Activated CD4-positive, CD25-positive, alpha-beta regulatory T cell treated with anti-CD3 and anti-CD28 coated beads, Interleukin-2, amount 50 U/mL, for 72 hours (primary cell): Measurements from ENCODE around the gene CDYL2.

ENCODE experiments used
- DNase-seq: peaks from one replicate; pipeline ENCODE4 v3.0.0; 2021

The CDYL2 gene

DNA sequence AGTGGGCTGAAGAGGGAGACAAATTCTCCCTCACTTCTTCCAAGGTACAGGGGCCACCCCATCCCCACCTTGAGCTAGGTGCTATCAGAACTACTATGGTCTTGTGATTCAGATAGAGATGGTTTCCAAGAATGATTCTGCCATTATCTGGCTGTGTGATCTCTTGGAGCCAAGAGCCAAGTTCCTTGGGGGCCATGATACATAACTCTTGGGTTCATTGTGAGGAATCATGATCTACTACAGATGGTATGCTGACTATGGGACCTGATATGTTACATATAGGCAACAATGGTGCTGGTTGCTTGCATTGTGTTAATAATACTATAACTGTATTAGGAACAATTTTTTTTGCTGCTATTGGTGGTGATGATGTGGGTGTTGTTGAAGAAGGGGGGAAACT lies 217.9 kb downstream of the CDYL2 start:
- DNase-seq, result no peak

DNA sequence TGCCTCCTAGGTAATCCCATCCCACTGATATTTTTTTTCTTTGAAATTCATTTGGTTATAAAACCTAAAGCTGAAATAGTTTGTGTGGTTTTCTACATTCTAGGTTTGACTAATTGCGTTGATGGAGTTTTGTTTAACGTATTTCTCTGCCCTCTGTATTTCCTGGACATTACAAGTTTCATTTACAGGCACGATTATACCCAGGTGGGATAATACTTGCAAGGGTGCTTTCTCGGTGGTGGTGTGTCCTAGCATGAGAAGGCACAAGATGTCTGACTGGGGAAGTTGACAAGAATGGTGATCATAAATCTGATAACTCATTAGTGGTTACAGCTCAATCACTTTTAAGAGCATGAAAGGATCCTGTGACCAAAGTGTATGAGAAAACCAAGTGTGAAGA lies 218.6 kb downstream of the CDYL2 start:
- DNase-seq, result no peak

DNA sequence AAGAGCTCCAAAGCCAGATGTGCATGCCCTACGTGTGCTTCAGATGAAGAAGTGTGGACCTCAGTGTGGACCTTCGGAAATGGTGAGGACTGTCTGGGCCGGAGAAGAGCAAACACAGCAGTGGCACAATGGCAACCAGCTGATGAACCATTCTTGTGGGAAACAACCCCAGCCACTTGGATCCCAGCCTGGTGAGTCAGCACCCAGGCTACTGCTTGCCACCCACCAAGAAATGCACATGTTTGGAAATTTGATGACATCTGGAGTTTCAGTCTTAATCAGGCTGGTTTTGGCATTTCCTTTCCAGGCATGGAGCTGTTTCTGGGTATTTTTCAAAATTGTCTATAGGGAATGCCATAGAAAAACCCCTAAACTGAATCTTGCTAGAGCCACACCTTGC lies 220.9 kb downstream of the CDYL2 start:
- no peak for DNase-seq

DNA sequence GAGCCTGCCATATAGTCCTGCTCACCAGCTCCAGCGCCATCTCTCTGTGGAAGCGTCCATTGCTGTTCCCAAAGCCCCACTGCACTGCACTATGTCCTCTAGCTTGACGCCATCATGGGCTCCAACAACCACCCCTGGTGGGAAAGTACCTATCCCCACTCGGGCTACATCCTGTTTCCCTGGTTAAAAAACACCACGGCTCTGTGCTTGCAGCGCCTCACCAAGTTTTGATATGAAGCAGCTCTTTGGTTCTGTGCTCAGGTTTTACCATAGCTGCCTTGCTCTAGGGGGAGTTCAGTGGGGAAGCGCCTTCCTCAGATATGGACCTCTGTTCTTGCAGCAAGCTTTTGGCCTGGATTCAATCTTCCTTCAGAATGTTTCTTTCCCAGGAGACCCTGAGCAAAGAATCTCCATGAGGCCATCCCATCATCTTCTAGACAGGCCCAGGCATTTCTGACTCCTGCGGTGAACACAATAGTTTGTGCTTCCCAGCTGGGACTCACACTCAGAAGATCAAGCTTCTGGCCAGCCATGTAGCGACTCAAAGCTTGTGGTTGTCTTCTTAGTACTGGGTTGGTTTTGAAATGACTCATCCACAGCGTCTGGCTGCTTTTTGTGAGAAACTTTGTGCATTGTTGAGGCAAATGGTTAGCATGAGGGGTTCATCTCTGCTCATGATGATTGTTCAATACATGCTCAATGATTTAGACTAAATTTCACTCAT lies 224.1 kb downstream of the CDYL2 start:
- DNase-seq, result peak; percentile 59

DNA sequence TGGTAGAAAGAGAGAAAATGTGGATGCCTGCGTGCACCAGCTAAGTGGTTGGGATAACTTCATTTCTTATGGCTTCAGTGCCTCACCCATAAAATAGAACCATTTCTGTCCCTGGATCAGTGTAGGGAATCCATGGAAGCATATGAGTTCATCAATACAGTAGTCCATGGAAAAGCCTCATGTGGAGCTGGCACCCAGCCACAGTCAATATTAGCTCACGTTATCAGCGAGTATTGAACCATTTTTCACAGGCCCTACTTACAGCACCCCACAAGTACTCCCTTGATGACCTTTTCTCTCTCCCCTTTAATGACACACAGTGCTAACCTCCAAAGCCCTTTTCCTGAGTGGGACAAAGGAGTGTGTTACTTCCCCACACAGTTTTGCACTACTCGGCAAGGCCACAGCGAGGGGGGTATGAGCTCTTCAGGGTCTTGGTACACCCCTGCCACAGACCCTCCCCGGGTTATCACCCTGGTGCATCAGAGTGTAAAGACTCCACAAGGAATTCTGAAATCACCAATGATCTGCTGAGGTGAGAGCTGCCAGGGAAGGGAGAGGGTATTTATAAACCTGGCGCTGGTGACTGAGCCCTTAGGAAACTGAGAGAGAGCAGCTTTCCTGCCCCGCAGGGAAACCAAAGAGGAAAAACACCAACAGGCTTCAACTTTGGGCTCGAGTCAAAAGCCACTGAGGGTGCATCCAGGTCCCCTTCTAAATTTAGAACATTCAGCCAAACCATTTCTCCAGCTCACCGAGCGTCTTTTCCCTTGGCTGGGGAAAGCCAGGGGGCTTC lies 226.7 kb downstream of the CDYL2 start:
- no peak for DNase-seq

DNA sequence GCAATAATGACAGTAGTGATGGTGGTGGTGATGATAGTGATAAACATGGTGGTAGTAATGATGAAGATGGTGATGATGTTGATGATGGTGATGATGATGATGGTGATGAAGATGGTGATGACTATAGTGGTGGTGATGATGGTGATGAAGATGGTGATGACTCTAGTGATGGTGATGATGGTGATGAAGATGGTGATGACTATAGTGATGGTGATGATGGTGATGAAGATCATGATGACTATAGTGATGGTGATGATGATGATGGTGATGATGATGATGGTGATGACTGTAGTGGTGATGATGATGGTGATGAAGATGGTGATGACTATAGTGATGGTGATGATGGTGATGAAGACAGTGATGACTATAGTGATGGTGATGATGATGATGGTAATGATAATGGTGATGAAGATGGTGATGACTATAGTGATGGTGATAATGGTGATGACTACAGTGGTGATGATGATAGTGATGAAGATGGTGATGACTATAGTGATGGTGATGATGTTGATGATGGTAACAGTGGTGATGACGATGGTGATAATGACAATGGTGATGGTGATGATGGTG lies 228.0 kb downstream of the CDYL2 start:
- no peak for DNase-seq

DNA sequence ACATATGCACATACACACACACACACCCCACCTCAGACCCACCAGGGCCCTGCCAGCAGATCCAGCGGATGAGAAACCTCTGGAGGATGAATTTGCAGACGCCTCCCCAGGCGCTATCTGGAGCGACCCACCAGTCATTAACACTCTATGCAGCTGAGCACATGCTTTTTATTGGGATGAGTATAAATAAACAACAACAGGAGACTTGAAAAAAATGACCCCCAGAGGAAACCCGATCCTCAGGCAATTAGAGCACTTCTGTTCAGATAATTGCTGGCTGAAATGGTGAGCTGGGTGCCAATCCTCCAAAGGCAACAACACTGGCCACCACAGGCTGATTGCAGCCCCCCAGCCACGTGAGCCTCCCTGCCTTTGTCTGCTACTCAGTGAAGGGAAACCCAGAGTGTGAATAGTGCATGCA lies 230.7 kb downstream of the CDYL2 start:
- no peak for DNase-seq

DNA sequence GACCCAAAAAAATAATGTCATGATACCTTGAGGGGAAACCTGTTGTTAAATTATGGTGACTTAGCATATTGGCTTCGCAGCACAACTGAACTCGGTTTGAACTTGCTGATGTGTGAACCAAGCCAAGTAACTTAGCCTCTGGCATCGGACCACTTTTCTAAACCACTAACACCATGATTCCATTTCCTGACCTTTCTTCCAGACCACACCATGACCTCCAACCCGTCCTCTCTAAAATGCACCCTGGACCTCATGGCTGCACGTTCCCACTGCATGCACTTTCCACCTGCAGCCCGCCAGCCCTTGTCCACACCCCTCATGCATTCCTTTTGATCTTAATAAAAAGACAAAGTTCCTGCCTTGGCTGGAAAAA lies 234.3 kb downstream of the CDYL2 start:
- no peak for DNase-seq

DNA sequence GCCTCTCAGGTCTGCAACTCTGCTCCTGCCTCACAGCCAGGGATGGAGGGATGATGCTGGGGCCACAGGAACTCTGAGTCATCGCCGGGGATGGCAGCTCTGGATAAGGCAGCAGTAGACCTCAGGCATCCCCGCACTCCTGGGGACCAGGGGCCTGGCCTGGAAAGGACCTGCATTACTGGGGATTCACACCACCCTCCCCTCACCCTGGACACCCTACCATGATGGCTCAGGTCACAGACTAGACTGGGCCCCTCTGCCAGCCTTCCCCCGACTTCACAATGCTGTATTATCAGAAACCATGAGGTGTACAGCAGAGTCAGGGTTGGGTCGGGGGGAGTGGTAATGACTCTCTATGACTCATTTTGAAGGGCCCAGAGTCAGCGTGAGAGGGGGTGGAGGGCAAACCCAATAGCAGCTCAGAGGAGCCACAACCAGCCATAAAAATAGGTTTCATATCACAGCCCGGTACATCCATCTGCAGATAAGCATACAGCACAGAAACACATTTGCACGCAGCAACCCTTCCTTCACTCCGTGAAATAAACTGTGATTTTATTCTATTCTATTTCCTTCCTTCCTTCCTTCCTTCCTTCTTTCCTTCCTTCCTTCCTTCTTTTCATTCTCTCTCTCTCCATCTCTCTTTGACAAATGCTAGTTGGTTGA lies 234.8 kb downstream of the CDYL2 start:
- peak; percentile 61 for DNase-seq

DNA sequence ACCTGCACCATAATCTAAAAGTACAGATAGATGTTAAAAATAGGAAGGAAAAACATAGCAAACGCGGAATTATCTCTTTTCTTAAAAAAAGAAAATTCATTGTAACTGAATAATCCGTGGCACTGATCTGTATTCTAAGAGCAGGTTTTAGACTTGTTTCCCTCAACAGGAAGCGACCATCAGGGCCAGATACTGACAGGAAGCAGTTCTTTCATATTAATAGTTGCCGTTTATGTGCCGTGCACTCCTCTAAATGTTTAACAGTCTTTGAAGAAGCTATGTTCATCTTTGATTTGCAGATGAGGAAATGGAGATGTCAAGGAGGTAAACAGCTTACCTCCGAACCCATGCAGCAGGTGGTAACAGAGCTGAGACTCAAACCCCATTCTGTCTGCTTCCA lies 240.0 kb downstream of the CDYL2 start:
- no peak for DNase-seq

DNA sequence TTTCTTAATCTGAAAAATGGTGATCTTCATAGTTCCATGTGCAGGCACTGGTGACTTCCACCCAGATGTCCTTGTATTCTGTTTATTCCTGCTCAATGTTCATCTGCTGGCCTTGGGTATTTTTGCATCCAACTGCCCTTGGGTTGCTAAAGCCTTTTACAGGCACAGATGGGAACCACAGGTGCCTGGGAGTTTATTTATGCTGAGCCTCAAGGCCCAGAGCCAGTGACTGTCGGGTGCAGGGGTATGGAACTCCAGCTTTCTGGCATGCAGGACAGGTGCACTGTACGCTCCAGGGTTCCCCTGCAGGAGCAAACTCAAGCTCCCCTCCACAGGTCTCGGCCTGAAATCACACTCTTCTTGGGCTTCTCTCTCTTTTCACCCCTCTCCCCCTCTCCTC lies 241.3 kb downstream of the CDYL2 start:
- DNase-seq, result no peak

DNA sequence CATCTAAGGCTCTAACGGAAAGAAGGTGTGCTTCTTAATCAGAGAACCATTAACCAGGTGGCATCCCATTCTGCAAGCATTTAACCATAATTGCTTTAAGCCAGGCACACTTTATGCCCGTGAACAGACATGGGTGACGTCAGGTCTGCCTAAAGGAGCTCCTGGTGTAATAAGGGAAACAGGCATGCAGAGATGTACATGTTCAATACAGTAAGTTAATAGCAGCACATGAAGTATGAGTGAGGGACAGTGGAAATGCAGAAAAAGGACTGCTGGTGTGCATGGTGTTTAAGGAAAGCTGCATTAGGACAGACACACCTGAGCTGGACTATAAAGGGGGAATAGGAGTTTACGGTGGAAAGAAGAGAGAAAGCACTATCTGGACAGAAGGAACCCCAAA lies 245.0 kb downstream of the CDYL2 start:
- DNase-seq, result no peak

DNA sequence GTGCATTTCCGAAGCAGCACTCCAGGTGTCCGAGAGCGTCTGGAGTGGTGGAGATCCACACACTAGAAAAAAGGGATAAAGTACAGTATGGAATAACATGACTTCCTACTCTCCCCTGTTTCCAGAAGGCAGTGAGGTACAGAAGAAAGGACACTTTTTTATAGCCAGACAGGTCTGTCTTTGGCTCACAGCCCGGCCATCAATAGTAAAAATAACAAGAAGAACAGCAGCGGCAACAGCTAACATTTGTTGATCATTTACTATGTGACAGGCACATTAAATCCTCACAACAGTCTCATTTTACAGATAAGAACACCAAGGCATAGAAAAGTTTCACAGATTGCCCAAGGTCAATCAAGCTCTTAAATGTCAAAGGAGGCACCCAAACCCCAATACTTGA lies 247.4 kb downstream of the CDYL2 start:
- DNase-seq, result no peak

DNA sequence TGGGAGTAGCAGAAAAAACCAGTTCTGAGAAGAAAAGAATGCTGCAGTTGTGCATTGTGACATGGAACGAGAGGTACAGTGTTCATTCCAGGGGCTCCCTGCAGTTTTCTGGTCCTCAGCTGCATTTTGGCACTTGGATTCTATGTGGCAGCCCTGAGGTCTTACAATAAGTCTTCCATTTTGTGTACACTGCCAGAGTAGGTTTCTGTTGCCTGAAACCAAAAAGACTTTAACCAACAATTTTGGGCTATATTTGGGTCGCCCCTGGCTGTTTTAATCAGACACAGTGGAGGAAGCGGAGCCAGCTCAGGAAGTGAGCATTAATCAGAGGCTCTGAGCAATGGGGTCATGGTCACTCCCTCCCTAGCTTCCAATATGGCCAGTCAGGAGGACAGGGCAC lies 247.9 kb downstream of the CDYL2 start:
- no peak for DNase-seq

DNA sequence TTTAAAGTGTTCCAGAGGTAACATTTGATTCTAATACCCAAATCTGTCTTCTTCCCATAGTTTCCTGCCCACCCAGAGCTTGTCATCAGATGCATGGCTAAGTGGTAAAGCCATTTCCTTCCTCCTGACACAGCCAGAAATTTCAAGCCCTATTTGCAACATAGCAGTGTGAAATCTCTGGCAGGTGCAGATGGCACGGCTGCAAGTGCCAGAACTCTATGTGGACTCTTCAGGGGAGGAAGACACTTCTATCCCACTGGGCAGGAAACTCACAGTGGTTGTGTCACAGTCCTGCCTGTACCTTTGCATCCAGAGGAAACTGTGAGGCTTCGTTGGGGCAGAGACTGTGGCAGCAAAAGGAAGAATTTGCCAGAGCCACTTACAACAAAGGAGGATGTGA lies 250.4 kb downstream of the CDYL2 start:
- DNase-seq, result no peak

DNA sequence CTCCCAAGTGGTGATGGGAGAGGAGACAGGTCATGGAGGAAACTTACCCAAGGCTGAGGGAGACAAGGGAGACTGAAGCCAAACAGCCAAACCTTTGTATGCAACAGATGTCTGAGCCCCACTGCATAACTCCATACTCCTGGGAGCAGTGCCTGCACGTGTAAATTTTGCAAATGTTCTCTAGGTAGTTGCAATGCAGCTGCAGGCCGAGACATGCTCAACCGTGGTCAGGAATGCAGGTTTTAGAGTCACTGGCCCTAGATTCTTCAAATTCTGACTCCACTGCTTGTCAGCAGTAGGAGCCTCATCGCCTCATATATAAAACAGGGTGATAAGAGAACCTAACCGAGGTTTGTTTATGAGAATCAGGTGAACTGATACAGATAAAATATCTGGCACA lies 252.1 kb downstream of the CDYL2 start:
- no peak for DNase-seq
